AG09309 (cell line): ENCODE measurements around the gene ADRB2.
A peak's percentile ranks its signal among the peaks of the same experiment; 100 is the strongest.

Experiments
- DNase-seq: peaks from one replicate; pipeline ENCODE4 v3.0.0-alpha.2; 2010; ENCODE audit warnings: low read depth
- H3K4me3 ChIP-seq: 2 replicates; pipeline ENCODE4 v1.5.1; 2011; ENCODE audit warnings: mild to moderate bottlenecking, low read depth, low read length, moderate library complexity; ENCODE audit not compliant: control insufficient read depth
- CTCF ChIP-seq: IDR thresholded peaks from 2 replicates; pipeline ENCODE4 v1.5.1; 2011; ENCODE audit warnings: mild to moderate bottlenecking, low read depth, low read length, inconsistent platforms; ENCODE audit not compliant: insufficient read depth, control insufficient read depth; ENCODE audit errors: missing control alignments

Gene ADRB2

GRCh38 chr5:148793261-148793660, 33.1 kb upstream of the ADRB2 start:
- no peak overlapping the region for H3K4me3 ChIP-seq
- no peak for TF ChIP-seq CTCF
- no peak for DNase-seq

GRCh38 chr5:148794275-148794674, 32.1 kb upstream of the ADRB2 start:
- TF ChIP-seq CTCF = no peak
- H3K4me3 ChIP-seq = no peak overlapping the region
- DNase-seq = no peak

DNA sequence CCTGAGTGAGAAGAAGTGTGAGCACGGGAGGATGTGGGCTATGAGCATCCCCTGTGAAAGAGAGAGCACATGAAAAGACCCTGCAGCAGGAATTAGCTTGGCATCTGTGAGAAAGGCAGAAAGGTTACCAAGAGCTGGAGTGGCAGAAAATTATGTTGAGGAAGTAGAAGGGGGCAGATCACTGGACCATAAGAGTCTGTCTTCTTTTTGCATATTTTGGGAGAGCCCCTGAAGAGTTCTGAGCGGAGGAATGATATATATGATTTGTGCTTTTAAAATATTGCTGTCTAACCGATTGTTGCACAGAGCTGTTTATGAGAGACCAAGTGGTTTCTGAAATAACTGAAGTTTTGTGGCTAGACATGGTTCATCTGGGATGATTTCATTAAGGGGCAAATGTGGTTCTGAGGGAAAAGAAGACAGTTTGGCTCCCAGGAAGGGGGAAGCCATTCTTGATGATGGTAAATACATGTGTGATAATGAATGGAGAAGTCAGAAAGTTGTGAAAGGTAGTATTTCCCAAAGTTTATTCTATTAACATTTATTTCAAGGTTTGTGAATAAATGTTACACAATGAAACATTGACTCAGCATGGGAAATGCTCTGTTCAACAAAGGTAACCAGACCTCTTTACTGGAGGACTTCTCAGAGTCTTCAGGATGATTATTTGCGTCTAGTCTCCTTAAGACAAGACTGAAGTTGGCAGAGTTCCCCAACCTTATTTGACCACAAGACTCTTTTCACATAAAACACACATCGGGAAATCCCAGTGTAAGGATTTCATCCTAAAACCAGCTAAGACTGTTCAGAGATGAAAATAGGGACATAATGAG, 31.5 kb upstream of the ADRB2 start:
- no peak for TF ChIP-seq CTCF
- peak; percentile 81 for DNase-seq
- no peak overlapping the region for H3K4me3 ChIP-seq

DNA sequence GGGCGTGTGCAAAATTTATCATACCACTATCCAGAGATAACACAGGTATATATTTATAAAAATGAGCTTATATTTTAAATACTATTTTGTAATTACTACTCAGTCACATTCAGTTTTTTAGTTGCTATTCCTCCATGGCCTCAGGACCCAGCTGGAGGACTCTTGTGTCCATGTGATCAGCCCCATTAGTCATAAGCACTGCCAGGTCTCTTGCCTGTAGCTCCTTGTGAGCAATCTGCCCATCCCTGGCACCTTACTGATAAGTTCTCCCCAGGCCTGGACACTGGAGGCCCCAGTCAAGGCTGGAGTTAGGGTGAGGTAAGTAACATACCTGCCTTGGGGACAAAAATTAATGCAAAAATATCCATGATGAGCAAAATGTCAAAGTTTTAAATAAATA, 29.5 kb upstream of the ADRB2 start:
- TF ChIP-seq CTCF = no peak
- DNase-seq = no peak
- H3K4me3 ChIP-seq = no peak overlapping the region

GRCh38 chr5:148798786-148799185, 27.6 kb upstream of the ADRB2 start:
- TF ChIP-seq CTCF = no peak
- no peak for DNase-seq
- H3K4me3 ChIP-seq = no peak overlapping the region

DNA sequence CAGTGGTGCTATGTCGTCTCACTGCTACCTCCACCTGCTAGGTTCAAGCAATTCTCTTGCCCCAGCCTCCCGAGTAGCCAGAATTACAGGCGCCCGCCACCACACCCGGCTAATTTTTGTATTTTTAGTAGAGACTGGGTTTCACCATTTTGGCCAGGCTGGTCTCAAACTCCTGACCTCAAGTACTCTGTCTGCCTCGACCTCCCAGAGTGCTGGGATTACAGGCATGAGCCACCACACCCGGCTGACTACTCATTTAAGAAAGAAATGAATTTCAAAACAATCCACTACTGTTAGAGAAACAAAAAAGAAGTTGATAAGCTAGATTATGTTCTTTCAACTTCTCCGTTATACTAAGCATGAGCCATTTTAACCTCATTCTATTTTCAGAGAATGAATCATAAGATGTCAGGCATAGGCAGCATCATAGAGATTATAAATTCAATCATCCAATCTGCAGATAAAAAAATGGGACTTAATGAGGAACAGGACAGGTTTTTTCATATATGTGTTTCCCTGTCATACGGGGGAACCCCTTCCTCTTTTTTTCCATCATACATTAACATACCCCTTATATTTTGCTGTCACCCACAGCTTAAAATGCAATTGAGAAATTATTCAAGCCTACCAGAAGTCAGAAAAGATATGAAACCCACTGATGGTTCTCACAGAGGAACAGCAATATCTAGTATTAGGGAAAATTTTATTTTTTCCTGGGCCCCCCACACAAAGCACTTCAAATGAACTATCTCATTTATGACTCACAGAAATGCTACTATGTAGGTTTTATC, 26.5 kb upstream of the ADRB2 start:
- no peak for DNase-seq
- H3K4me3 ChIP-seq = no peak overlapping the region
- TF ChIP-seq CTCF = no peak
